ENCODE results near the gene RUVBL2. TPM values are rescaled to one million over a fixed set of nuclear protein-coding genes. Genes with fewer than 3 reads are reported as not detected.

The RUVBL2 gene
- total and polyA plus RNA-seq, 4 donors = 29.6 to 80.1 (median 49.6) TPM

DNA sequence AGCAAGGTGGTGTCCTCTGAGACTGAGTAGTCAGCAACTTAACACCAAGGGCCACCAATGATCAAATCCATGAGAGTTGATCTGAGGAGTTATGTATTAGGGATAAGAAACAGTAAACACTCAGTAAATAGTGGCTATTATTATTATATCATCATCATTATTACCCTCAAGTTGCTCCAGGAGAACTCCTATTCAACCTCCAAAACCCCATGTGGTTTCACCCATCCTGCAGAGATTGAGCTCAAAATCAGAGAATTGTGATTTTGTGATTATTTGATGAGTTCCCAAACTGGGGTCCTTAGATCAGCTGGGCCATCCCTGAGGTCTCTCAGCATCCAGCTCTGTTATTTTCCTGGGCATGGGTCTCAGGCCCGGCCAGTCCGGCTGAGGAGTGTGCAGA, 67.3 kb downstream of the RUVBL2 start (continued):
- TF ChIP-seq, protein P1, sequence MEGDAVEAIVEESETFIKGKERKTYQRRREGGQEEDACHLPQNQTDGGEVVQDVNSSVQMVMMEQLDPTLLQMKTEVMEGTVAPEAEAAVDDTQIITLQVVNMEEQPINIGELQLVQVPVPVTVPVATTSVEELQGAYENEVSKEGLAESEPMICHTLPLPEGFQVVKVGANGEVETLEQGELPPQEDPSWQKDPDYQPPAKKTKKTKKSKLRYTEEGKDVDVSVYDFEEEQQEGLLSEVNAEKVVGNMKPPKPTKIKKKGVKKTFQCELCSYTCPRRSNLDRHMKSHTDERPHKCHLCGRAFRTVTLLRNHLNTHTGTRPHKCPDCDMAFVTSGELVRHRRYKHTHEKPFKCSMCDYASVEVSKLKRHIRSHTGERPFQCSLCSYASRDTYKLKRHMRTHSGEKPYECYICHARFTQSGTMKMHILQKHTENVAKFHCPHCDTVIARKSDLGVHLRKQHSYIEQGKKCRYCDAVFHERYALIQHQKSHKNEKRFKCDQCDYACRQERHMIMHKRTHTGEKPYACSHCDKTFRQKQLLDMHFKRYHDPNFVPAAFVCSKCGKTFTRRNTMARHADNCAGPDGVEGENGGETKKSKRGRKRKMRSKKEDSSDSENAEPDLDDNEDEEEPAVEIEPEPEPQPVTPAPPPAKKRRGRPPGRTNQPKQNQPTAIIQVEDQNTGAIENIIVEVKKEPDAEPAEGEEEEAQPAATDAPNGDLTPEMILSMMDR (IDR thresholded peaks at IDR 0.05; ENCODE audit: low read depth, low read length, missing input control) = no peak
- no peak for TF ChIP-seq HNF4G (IDR thresholded peaks at IDR 0.05)

DNA sequence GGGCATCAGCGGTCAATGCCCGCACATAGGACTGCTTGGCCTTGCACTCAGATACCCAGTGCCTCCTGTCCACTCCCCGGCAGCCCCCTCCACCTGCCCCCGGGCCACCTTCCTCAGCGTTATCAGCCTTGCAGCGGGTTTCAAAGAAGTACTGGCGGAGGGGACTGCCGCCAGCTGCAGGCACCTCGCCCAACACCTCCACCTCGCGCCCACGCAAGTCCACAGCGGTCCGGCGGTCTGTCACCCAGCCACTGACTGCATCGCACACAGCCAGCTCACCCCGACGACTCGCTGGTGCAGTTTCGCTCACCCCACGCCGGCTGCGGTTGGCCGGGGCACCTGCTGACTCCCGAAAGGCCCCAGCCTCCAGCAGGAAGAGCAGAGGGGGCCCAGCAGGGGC, 67.8 kb downstream of the RUVBL2 start:
- no peak overlapping the region for H3K4me3 ChIP-seq (ENCODE audit: low read depth in 1 of 3, low read length in 3 of 3)
- WGBS = 70% methylated on average over 25 of the region's 25 CpGs
- no peaks in the 10 kb centered on the region for H3K27me3 ChIP-seq (ENCODE audit: control insufficient read depth in 4 of 4, insufficient read depth in 4 of 4, low read length in 3 of 4)
- H3K4me1 ChIP-seq (ENCODE audit: control insufficient read depth in 4 of 4, insufficient read depth in 4 of 4, low read length in 3 of 4) = peaks cover 0 to 16% (median 9%) of the 10 kb centered on the region in 4 donors
- no peaks in the 10 kb centered on the region for H3K9me3 ChIP-seq (ENCODE audit: control insufficient read depth in 4 of 4, low read length in 3 of 4)
- no peak overlapping the region for H3K9ac ChIP-seq (ENCODE audit: low read depth in 1 of 2, low read length in 2 of 2)
- H3K27ac ChIP-seq (ENCODE audit: low read depth in 1 of 2, low read length in 2 of 2) = no peak overlapping the region
- no peaks in the 10 kb centered on the region for H3K36me3 ChIP-seq (ENCODE audit: control insufficient read depth in 4 of 4, insufficient read depth in 3 of 4, low read depth in 1 of 4, low read length in 3 of 4)
- DNase-seq (ENCODE audit: low spot score) = no peak
- no peak for TF ChIP-seq GABPA (IDR thresholded peaks at IDR 0.05 in 1 of 2, conservative IDR thresholded peaks at IDR 0.05 in 1 of 2)
- TF ChIP-seq, protein P2, sequence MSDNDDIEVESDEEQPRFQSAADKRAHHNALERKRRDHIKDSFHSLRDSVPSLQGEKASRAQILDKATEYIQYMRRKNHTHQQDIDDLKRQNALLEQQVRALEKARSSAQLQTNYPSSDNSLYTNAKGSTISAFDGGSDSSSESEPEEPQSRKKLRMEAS (IDR thresholded peaks at IDR 0.05) = no peak
- TF ChIP-seq RXRA (IDR thresholded peaks at IDR 0.05) = no peak
- TF ChIP-seq, protein P3, sequence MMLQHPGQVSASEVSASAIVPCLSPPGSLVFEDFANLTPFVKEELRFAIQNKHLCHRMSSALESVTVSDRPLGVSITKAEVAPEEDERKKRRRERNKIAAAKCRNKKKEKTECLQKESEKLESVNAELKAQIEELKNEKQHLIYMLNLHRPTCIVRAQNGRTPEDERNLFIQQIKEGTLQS (IDR thresholded peaks at IDR 0.05) = no peak
- TF ChIP-seq JUND (IDR thresholded peaks at IDR 0.05) = no peak
- TF ChIP-seq, protein P1 (IDR thresholded peaks at IDR 0.05; ENCODE audit: low read depth, low read length, missing input control) = no peak
- TF ChIP-seq EGR1 (IDR thresholded peaks at IDR 0.05; ENCODE audit: low read depth in 2 of 2) = no peak
- TF ChIP-seq, protein P4, sequence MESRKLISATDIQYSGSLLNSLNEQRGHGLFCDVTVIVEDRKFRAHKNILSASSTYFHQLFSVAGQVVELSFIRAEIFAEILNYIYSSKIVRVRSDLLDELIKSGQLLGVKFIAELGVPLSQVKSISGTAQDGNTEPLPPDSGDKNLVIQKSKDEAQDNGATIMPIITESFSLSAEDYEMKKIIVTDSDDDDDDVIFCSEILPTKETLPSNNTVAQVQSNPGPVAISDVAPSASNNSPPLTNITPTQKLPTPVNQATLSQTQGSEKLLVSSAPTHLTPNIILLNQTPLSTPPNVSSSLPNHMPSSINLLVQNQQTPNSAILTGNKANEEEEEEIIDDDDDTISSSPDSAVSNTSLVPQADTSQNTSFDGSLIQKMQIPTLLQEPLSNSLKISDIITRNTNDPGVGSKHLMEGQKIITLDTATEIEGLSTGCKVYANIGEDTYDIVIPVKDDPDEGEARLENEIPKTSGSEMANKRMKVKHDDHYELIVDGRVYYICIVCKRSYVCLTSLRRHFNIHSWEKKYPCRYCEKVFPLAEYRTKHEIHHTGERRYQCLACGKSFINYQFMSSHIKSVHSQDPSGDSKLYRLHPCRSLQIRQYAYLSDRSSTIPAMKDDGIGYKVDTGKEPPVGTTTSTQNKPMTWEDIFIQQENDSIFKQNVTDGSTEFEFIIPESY (IDR thresholded peaks at IDR 0.05) = no peak
- no peak for TF ChIP-seq TAF1 (conservative IDR thresholded peaks at IDR 0.05)
- TF ChIP-seq, protein P5, sequence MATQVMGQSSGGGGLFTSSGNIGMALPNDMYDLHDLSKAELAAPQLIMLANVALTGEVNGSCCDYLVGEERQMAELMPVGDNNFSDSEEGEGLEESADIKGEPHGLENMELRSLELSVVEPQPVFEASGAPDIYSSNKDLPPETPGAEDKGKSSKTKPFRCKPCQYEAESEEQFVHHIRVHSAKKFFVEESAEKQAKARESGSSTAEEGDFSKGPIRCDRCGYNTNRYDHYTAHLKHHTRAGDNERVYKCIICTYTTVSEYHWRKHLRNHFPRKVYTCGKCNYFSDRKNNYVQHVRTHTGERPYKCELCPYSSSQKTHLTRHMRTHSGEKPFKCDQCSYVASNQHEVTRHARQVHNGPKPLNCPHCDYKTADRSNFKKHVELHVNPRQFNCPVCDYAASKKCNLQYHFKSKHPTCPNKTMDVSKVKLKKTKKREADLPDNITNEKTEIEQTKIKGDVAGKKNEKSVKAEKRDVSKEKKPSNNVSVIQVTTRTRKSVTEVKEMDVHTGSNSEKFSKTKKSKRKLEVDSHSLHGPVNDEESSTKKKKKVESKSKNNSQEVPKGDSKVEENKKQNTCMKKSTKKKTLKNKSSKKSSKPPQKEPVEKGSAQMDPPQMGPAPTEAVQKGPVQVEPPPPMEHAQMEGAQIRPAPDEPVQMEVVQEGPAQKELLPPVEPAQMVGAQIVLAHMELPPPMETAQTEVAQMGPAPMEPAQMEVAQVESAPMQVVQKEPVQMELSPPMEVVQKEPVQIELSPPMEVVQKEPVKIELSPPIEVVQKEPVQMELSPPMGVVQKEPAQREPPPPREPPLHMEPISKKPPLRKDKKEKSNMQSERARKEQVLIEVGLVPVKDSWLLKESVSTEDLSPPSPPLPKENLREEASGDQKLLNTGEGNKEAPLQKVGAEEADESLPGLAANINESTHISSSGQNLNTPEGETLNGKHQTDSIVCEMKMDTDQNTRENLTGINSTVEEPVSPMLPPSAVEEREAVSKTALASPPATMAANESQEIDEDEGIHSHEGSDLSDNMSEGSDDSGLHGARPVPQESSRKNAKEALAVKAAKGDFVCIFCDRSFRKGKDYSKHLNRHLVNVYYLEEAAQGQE (IDR thresholded peaks at IDR 0.05) = no peak
- no peak for TF ChIP-seq HNF4G (IDR thresholded peaks at IDR 0.05)
- TF ChIP-seq FOXA1 (IDR thresholded peaks at IDR 0.05) = no peak
- no peak for TF ChIP-seq HNF4A (conservative IDR thresholded peaks at IDR 0.05)
- no peak for TF ChIP-seq YY1 (IDR thresholded peaks at IDR 0.05)
- TF ChIP-seq RAD21 (IDR thresholded peaks at IDR 0.05) = no peak
- TF ChIP-seq NR2F2 (IDR thresholded peaks at IDR 0.05) = no peak
- no peak for TF ChIP-seq SP1 (IDR thresholded peaks at IDR 0.05)
- no peak for TF ChIP-seq FOXA2 (IDR thresholded peaks at IDR 0.05)
